HG02571 (cell line): ENCODE data around the gene ARL15.
A peak's percentile ranks its signal among the peaks of the same experiment; 100 is the strongest.

ENCODE experiments used
- ATAC-seq: cut with Tn5 transposase; IDR thresholded peaks from one replicate; pipeline ENCODE4 v1.9.1; 2021; ENCODE audit warnings: mild to moderate bottlenecking, moderate library complexity; ENCODE audit not compliant: unreplicated experiment

The ARL15 gene

GRCh38 chr5:54254482-54255198 lies 55.7 kb downstream of the ARL15 start:
- ATAC-seq, result no peak

- no peak for ATAC-seq
These were observed 58.4 kb downstream of the ARL15 start for GRCh38 chr5:54251981-54252380.

- ATAC-seq, result no peak
These were observed 61.0 kb downstream of the ARL15 start for GRCh38 chr5:54249210-54250028.

- no peak for ATAC-seq
These were observed 63.1 kb downstream of the ARL15 start for GRCh38 chr5:54247226-54247625.

GRCh38 chr5:54243483-54244080 lies 66.8 kb downstream of the ARL15 start:
- ATAC-seq, result no peak

- no peak for ATAC-seq
These were observed 68.1 kb downstream of the ARL15 start for GRCh38 chr5:54242297-54242696.

- no peak for ATAC-seq
These were observed 76.0 kb downstream of the ARL15 start for GRCh38 chr5:54234304-54234933.

GRCh38 chr5:54230936-54231685 lies 79.3 kb downstream of the ARL15 start:
- no peak for ATAC-seq

GRCh38 chr5:54229041-54229780 lies 81.2 kb downstream of the ARL15 start:
- peak; percentile 85 for ATAC-seq

- no peak for ATAC-seq
These were observed 82.6 kb downstream of the ARL15 start for GRCh38 chr5:54227759-54228158.

- no peak for ATAC-seq
These were observed 83.3 kb downstream of the ARL15 start for GRCh38 chr5:54227109-54227508.

GRCh38 chr5:54226215-54226614 lies 84.2 kb downstream of the ARL15 start:
- ATAC-seq, result no peak

- ATAC-seq, result no peak
These were observed 86.1 kb downstream of the ARL15 start for GRCh38 chr5:54224103-54224826.

GRCh38 chr5:54222336-54222735 lies 88.0 kb downstream of the ARL15 start:
- ATAC-seq, result no peak

GRCh38 chr5:54221135-54221534 lies 89.2 kb downstream of the ARL15 start:
- no peak for ATAC-seq

- no peak for ATAC-seq
These were observed 89.9 kb downstream of the ARL15 start for GRCh38 chr5:54220230-54221040.

GRCh38 chr5:54217826-54218503 lies 92.4 kb downstream of the ARL15 start:
- no peak for ATAC-seq

- ATAC-seq, result no peak
These were observed 95.1 kb downstream of the ARL15 start for GRCh38 chr5:54215233-54215736.
